ENCODE results near the gene WNK4. TPM values are rescaled to one million over a fixed set of nuclear protein-coding genes. Genes with fewer than 3 reads are reported as not detected.

The WNK4 gene
- total RNA-seq, 1 donor from 2014 or later = 0.67 TPM

DNA sequence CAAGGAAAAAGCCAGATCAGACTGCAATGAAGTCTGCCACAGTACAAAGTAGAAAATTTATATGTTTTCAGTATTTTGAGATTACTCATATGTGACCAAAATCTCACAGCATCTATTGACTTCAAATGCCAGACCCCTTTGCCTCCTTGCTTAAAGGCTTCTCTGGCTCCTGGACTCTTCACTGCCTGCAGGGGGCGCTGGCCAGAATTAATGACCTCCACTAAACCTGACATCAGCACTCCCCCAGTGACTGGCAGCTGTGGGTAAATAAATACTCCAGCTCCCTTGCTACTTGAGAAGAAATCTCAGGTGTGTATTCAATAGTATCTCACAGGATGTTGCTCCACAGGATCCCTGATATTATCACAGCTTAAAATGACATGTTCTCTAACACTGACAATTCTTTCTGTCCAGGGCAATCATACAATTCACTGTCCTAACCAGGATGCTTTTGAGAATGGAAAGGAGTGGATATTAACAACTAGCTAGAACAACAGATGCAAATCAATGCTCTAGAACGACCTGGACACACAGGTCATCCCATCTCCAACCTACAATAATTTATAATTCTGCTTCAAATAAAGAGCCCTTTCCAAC lies 39.6 kb downstream of the WNK4 start:
- TF ChIP-seq, protein P1, sequence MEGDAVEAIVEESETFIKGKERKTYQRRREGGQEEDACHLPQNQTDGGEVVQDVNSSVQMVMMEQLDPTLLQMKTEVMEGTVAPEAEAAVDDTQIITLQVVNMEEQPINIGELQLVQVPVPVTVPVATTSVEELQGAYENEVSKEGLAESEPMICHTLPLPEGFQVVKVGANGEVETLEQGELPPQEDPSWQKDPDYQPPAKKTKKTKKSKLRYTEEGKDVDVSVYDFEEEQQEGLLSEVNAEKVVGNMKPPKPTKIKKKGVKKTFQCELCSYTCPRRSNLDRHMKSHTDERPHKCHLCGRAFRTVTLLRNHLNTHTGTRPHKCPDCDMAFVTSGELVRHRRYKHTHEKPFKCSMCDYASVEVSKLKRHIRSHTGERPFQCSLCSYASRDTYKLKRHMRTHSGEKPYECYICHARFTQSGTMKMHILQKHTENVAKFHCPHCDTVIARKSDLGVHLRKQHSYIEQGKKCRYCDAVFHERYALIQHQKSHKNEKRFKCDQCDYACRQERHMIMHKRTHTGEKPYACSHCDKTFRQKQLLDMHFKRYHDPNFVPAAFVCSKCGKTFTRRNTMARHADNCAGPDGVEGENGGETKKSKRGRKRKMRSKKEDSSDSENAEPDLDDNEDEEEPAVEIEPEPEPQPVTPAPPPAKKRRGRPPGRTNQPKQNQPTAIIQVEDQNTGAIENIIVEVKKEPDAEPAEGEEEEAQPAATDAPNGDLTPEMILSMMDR (IDR thresholded peaks at IDR 0.05; ENCODE audit: insufficient read depth, low read length, poor library complexity, severe bottlenecking) = peak; percentile 77
- H3K36me3 ChIP-seq (ENCODE audit: control insufficient read depth, insufficient read depth, low read length) = peaks cover 2% of the 10 kb centered on the region
- DNase-seq (ENCODE audit: low read depth) = no peak
- H3K4me3 ChIP-seq (ENCODE audit: low read depth, low read length) = no peak overlapping the region
- no peaks in the 10 kb centered on the region for H3K27me3 ChIP-seq (ENCODE audit: control insufficient read depth, insufficient read depth, low read length)

DNA sequence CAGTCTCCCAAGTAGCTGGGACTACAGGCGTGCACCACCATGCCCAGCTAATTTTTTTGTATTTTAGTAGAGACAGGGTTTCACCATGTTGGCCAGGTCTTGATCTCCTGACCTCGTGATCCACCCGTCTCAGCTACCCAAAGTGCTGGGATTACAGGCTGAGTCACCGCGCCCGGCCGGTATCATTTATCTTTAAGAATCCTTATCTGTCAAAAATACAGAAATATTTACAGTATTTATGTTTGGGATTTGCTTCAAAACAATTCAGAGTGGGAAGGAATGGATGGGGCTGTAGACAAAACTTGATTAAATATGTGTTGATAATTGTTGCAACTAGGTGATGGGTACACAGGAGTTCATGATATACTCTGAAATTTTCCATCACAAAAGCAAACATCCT lies 40.8 kb downstream of the WNK4 start:
- no peak for DNase-seq (ENCODE audit: low read depth)
- TF ChIP-seq, protein P1 (IDR thresholded peaks at IDR 0.05; ENCODE audit: insufficient read depth, low read length, poor library complexity, severe bottlenecking) = no peak
- H3K27me3 ChIP-seq (ENCODE audit: control insufficient read depth, insufficient read depth, low read length) = no peaks in the 10 kb centered on the region
- peaks cover 2% of the 10 kb centered on the region for H3K36me3 ChIP-seq (ENCODE audit: control insufficient read depth, insufficient read depth, low read length)
- no peak overlapping the region for H3K4me3 ChIP-seq (ENCODE audit: low read depth, low read length)

DNA sequence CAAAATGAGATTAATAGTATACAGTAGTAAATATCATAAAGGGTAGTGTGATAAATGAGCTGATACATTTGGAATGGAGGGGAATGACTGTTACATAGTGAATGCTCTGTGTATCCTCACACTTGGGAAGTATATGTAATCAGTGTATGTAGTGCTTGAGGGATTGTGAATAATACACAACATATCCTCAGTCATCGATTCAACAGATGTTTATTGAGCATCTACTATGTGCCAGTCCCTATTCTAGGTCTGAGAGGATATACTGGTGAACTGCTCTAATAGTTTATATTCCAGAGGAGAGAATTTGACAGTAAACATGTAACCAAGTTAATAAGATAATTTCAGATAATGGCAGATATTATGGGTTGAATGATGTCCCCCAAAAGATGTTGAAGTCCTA lies 47.1 kb downstream of the WNK4 start:
- no peaks in the 10 kb centered on the region for H3K36me3 ChIP-seq (ENCODE audit: control insufficient read depth, insufficient read depth, low read length)
- DNase-seq (ENCODE audit: low read depth) = no peak
- TF ChIP-seq, protein P1 (IDR thresholded peaks at IDR 0.05; ENCODE audit: insufficient read depth, low read length, poor library complexity, severe bottlenecking) = no peak
- H3K27me3 ChIP-seq (ENCODE audit: control insufficient read depth, insufficient read depth, low read length) = no peaks in the 10 kb centered on the region
- no peak overlapping the region for H3K4me3 ChIP-seq (ENCODE audit: low read depth, low read length)

DNA sequence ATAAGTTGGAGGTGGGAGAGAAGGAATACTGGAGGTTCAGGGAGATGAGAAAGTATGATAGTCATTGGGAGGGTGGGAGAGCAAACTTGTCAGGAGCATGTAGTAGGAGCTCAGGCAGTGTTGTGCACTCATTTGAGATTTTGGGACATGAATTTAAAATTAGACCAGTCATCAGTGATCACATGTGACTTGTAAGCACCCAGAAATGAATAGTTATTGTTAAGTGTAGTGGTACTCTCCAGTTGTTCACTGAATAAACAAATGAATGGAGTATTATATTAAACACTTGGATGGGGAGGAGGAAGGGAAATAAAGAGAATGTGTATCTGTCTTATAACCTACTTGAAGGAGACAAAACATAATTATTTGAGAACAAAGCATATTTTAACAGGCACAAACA lies 50.6 kb downstream of the WNK4 start:
- Histone ChIP-seq H3K4me3 (ENCODE audit: low read depth, low read length) (no peak overlapping the region), H3K27me3 (ENCODE audit: control insufficient read depth, insufficient read depth, low read length) (no peaks in the 10 kb centered on the region), H3K36me3 (ENCODE audit: control insufficient read depth, insufficient read depth, low read length) (no peaks in the 10 kb centered on the region)
- no peak for DNase-seq (ENCODE audit: low read depth)
- TF ChIP-seq, protein P1 (IDR thresholded peaks at IDR 0.05; ENCODE audit: insufficient read depth, low read length, poor library complexity, severe bottlenecking) = no peak

DNA sequence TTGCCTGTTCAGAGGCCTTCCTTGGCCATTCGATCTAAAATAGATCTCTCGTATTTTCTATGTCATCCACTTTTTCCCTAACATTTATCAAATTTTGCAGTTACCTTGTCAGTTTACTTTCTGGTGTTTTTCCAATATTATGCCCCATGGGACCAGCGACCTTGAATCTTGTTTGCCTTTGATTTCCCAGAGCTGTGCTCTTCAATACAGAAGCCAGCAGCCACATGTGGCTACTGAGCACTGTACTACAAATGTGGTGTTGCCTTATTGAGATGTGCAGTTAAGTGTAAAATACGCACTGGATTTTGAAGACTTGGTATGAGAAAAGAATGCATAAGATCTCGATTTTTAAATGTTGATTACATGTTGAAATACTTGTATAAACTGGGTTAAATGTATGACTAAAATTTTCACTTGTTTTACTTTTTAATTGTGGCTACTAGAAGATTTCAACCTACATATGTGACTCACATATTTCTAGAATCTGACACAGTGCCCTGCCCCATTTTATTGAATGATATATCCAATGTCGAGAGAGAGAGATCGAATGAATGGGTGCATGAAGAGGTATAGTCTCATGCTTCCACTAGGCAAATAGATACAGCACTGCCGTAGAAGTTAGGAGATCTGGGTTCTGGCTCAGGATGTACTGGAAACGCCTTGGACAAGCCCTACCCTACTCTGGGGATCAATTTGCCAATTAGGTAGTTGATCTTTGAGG lies 52.0 kb downstream of the WNK4 start:
- Histone ChIP-seq H3K27me3 (ENCODE audit: control insufficient read depth, insufficient read depth, low read length) (no peaks in the 10 kb centered on the region), H3K4me3 (ENCODE audit: low read depth, low read length) (peak overlapping the region; percentile 93), H3K36me3 (ENCODE audit: control insufficient read depth, insufficient read depth, low read length) (no peaks in the 10 kb centered on the region)
- TF ChIP-seq, protein P1 (IDR thresholded peaks at IDR 0.05; ENCODE audit: insufficient read depth, low read length, poor library complexity, severe bottlenecking) = no peak
- no peak for DNase-seq (ENCODE audit: low read depth)

Measured in kidney epithelial cell (primary cell).